Stimulated activated CD4-positive, alpha-beta T cell treated with anti-CD3 and anti-CD28 coated beads, TNF-alpha, amount 100 ng/mL, for 4 hours (primary cell): ENCODE results near the gene PDE3A.
"Not testable (repeated sequence)": the region's sequence is repeated elsewhere in the genome, so short reads cannot be mapped to it uniquely, and the experiment has no call there.

ENCODE experiments used
- DNase-seq, 3 experiments: peaks; one replicate each; pipeline ENCODE4 v3.0.0-alpha.2; 2020; ENCODE audit warnings: low read depth in 3 of 3

The PDE3A gene

DNA sequence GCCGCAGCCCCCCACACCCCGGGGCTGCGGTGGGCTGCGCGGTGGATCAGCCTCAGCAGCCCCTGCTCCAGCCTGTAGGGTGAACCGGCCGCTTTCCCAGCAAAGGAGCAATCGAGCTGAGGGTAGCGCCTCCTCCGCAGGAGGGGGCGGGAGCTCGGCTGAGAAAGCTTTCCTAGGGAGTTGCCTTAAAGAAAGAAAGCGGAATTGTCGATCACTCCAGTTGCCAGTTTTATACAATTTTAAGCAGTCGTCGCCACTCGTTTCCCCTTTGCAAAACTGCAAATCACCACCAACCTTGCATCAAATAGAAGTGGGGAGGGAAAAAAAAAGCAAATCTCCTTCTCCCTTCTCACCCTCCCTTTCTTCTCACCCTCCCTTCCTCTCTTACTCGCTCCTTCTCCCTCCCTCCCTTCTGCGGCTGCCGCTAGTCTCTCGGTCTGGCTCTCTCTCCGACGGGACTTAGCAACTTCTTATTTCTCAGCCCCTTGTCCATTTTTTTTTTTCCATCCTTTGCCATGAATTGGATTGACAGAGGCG, at the start of gene PDE3A:
Gene PDE3A (plus strand): TSS at position 424 of the 537 bp plus-strand sequence. CDS start 748 bp downstream, outside the sequence.
- no peak for DNase-seq

DNA sequence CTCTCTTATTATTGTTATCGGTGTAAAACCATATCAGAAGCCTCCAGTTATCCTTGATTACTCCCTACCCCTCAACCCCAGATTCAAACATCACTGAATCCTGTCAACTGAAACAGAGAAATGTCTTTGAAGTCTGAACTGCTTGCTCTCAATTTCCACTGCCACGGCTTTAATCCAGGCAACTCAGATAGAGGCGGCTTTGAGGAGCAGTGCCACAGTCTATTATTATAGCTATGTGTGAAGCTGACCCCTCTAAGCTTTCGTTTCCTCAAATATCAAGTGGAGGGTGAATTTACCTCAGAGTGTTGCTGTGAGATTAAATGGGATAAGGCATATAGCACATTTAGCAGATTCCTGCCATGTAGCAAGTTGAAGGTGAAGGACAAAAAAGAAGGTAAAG, 49.0 kb upstream of the PDE3A start:
- no peak for DNase-seq

DNA sequence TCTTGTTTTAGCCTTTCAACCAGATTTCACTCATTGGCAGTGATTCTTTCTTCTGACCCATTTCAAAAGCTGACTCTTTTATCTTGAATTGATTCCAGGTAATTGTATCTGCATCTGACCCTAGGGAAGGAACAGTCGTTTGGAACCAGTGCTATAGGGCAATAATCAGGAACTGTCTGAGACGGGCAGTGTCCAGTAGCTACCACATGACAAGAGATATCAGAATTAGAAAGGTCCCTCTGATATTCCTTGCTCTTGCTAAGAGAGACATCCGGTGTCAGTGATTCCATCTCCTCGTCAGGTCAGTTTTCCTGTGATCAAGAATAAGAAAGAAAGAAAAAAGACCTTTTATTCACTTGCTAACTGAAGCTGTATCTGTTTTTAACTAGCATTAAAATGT, 47.8 kb upstream of the PDE3A start:
- no peak for DNase-seq

DNA sequence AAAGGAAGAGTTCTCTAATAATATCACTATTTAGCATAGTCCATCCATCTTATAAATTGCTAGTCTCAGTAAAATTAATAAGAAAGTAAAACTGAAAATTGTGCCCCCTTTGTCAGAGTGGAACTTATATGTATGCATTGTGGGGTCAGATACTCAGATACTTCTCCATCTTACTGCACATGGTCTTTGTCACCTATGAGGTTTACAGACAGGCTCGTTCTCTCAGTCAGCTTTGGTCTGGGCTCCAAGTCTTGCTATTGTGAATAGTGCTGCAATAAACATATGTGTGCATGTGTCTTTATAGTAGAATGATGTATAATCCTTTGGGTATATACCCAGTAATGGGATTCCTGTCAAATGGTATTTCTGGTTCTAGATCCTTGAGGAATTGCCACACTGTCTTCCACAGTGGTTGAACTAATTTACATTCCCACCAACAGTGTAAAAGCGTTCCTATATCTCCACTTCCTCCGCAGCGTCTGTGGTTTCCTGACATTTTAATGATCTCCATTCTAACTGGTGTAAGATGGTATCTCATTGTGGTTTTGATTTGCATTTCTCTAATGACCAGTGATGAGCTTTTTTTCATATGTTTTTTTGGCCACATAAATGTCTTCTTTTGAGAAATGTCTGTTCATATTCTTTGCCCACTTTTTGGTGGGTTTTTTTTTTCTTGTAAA, 37.4 kb upstream of the PDE3A start:
- not testable (repeated sequence) for DNase-seq

DNA sequence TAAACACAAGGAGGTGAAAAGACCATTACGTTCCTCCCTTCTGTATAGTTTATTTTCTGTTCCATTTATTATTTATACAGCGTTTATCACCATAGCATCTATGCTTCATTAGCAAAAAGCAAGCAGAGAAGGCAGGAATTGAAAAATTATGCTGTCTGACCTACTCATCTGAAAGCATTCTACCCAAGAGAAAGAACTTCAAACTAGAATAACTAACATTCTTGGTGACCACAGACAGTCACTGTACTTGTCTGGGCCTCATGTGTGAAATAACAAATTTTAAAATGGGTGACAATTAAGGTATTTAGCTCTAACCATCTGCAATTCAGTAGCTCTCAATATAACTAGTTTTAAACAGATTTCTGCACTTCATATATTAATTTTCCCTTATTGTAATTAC, 29.3 kb upstream of the PDE3A start:
- no peak for DNase-seq

DNA sequence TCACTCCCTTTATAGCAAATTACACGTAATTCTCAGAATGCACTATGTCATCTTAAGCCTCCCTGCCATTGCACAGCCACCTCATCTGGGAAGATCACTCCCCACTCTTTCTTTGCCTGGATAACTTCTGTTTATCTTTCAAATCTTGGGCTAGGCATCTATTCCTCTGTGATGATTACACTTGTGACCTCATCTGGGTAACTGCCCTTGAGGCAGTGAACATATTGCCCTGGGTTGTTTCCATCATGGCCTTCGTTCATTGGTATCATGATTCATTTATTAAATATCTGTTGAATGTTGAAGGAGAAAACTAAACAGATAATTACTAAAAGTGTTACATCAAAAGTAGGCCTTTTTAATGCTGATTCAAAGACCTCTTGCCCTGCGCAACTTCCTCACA, 26.2 kb upstream of the PDE3A start:
- no peak for DNase-seq

DNA sequence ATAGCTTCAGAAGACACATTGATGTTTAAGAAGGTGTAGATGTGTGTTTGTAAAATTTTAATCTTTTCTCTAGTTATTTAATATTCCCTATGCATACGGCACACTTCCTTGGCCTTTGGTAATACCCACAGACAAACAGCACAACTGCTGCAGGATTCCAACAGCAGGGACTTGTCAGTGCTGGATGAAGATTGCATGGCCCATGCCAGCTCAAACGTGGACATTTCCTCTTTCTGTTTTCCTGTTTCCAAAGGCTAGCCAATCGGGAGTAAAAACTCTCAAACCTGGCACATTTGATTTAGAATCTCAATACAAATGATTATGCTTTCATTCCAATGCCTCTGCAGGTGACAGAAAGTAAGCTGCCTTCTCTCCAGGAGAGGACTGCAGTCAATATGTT, 22.5 kb upstream of the PDE3A start:
- no peak for DNase-seq

DNA sequence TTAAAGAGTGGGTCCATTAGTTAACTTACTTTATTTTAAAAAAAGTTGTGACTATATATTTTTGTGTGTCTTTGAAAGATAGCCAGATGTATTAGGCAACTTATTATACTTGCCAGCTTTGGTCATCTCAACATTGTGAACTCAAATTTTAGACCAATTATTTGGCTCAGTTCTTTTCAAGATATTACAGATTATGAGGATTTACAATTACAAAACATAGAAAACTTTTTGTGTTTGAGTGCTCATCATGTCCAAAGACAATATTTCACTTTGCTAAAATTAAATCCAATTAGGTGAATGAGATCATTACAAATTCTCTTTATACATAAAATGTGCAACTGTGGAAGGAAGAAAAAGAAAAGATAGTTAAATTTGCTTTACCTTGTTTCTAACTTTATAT, 18.3 kb upstream of the PDE3A start:
- DNase-seq: no peak

DNA sequence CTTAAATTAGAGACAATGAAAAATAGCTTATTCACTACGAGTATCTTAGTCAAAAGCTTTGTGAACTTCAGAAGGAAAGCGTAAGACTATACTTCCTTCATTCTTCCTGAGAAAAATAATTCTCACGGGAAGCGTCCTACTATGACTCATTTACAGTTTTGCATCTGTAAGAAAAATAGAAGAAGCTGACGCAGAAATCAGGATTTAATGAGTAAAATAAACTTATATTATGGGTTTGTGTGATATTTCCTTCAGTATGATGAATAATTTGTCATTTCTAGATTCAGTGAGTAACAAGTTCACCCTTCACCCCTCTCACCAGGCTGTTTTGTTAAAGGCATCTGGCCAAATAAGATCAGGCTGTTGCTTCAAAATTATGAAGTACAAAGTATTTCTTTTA, 17.8 kb upstream of the PDE3A start:
- no peak for DNase-seq

DNA sequence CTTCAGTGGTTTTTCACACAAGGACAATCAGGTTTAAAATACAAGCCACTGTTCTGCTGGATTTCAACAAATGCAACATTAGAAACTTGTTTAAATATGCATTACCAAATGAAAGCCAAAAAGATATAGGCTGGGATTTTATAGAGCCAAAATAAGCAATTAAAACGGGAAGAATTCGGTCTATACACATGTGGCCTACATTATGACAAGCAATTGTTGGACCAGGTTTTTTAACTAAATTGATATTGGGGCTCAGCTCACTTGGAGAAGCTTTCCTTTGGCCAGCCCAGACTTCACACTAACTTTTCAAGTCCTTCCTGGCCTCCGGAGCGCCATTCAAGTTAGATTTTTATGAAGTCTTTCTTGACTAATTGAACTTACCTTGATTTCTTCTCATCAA, 16.9 kb upstream of the PDE3A start:
- DNase-seq: no peak

DNA sequence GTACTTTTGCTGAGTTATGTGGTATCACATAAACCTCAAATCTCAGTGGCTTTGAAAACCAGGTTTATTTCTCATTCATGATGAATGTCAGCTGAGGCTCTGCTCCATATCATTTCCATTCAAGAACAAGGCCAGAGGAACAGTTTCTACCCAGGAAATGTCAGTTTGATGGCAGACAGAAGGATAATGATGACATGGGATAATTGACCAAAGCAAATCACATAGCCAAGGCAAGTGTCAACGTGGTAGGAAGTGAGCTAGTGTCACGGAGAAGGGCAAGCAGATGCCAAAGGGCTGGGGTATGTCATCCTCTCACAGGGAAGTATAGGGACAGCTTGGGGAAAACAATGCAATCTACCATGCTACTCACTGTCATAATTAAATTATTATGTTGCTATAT, 12.3 kb upstream of the PDE3A start:
- DNase-seq: no peak

DNA sequence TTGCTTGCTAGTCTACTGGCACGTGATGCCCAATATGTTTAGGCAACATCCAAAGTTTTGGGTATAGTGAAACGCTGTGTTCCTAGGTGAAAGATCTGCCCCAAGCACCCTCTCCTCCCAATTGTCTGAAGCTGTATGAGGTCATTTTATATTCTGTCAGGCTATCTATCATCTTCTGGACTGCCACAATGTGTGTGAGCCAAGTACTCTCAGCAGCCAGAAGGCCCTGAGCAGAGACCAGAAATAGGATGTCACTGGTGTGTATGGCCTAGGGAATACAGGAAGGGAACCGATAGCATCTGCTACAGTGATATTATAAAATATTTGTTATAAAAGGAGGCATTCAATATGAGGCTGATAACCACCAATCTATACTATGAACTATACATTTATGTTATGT, 7.9 kb upstream of the PDE3A start:
- no peak for DNase-seq

DNA sequence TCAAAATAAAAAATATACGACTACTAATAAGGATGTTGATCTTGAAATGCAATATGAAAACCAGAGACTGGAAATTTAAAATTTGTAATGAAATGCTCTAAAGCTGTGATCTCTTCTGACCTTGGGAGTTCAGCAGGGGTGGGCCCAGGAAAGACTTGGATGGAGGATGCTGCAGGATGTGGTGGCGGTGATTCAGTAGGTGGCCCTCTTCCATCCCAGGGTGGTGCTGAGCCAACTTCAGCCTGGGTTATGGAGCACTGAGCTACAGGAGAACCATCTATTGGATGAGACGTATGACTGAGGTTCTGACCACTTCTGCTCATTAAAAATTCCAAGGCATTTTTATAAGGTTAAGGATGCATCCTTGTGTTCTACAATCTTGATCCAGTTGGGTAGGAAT, 6.9 kb upstream of the PDE3A start:
- DNase-seq: no peak

DNA sequence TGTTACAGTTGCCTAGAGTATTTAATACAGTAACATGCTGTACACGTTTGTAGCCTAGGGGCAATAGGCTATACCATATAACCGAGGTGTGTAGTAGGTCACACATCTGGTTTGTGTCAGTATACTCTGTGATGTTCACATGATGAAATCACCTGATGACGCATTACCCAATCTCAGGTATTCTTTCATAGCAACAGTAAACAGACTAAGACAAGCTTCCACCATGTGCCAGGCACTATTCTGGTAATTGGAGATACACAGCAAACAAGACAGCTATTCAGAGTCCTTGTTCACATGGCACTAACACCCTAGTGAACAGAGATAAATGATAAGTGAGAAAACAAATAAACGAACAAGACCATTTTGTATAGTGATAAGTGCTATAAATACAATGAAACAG, 3.8 kb upstream of the PDE3A start:
- no peak for DNase-seq

DNA sequence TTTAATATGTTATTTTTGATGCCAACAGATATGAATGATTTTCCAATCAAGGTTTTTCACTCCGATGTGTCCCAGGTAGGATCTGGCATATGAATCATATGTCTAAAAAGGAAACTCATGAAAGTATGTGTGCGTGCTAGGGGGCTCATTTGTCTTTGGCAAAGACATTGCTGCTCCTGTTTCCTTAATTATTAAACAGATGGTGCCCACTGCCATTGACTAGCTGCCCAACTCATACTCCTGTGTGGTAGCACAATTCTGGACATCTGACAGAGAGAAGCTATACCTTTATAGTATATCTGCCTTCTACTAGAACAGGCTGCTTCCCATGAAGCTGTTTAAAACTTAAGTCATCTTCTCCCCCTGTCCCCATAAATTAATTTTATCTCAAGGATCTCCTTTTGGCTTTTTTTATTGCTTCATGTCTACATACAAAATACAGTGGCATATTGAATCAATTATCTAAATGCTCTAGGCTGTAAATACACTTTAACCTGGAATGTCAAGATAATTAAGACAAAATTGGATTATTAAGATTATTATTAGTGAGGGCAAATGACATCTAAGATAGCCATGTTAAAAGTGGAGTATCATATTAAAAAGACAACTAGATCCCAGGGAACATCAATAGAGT, 1.4 kb upstream of the PDE3A start:
- DNase-seq: no peak

DNA sequence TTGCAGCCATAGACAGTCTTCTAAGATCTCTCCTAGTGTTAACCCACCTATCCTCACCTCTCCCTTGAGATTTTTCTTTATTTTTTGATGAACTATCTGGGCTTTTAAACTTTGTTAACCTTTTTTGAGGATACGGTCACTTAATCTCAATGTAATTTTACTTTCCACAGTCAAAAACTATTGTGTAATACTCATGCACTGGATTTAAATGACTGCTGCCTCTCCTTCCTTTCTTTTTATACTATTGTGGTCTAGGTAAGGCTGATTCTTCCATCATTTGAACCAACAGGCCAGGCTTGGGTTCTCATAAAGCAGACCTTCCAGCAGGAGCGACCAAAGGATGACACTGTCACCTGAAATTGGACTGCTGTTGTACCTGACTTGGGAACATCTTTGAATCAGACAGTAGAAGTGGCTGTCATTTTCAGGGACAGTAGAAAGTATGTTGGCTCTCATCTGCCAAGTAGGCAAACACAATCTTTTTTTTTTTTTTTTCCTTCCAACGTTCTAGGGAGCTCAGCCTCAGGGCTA, 689 bp upstream of the PDE3A start:
- no peak for DNase-seq

DNA sequence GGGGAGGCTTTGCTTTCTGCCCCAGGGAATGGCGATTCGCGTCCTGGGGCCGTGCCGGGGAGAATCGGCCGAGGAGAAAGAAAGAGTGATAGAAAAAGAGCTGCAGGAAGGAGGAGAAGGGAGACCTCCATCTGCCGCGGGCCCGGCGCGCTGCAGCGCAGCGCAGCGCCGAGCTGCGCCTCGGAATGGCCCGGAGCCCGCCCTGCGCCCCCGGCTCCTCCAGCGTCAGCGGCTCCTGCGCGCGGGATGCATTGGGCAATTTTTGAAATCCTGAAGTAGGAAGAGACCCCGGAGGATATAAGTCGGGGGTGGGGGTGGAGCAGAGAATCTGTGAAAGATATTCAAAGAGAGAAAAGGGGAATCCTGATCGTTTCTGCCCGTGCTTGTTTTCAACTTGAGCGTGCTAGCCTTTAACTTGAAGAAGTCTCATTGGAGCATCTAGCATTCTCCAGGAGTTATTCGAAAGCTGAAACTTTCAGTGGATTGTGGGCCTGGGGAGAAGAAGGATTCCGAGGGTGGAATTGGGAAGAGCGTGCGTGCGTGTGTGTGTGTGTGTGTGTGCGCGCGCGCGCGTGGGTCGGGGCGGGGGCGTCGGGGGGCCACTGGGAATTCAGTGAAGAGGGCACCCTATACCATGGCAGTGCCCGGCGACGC, 441 bp downstream of the PDE3A start:
- DNase-seq: no peak

DNA sequence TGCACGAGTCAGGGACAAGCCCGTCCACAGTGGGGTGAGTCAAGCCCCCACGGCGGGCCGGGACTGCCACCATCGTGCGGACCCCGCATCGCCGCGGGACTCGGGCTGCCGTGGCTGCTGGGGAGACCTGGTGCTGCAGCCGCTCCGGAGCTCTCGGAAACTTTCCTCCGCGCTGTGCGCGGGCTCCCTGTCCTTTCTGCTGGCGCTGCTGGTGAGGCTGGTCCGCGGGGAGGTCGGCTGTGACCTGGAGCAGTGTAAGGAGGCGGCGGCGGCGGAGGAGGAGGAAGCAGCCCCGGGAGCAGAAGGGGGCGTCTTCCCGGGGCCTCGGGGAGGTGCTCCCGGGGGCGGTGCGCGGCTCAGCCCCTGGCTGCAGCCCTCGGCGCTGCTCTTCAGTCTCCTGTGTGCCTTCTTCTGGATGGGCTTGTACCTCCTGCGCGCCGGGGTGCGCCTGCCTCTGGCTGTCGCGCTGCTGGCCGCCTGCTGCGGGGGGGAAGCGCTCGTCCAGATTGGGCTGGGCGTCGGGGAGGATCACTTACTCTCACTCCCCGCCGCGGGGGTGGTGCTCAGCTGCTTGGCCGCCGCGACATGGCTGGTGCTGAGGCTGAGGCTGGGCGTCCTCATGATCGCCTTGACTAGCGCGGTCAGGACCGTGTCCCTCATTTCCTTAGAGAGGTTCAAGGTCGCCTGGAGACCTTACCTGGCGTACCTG, 1.1 kb downstream of the PDE3A start:
- DNase-seq: no peak

DNA sequence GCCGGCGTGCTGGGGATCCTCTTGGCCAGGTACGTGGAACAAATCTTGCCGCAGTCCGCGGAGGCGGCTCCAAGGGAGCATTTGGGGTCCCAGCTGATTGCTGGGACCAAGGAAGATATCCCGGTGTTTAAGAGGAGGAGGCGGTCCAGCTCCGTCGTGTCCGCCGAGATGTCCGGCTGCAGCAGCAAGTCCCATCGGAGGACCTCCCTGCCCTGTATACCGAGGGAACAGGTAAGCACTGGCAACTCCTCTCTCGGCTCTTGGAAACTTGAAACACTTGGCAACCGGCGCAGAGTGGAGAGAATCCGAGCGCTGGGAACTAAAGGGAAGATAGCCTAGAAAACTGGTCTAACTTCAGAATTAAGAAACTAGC, 1.7 kb downstream of the PDE3A start:
- DNase-seq: no peak

DNA sequence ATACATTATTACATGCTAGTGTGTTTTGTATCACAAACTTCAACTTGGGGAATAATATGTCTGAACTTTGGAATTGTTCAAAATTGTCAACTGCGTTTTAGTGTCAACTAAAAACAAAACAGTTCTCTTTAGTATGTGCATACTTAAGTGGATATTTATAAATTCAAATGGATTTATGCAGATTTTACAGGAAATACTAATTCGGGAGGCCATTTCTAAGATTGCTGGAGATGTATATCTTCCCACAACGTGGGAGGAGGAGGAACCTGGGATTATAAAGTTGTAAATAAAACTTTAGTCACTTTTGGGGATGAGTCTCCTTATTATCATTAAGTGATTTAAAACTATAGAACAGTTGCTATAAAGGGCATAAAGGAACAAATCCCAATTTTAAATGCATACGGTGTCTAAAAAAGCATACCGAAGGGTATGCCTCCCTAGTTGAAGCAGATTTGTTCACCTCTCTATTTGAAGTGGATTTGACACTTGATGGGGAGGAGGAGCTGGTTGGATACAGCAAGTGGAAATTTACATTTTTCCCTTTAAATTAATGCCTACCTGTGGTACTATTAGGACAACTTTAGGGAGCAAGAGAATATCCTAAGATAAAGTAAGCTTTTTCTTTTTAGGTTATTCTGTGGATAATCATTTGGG, 2.7 kb downstream of the PDE3A start:
- DNase-seq: no peak

DNA sequence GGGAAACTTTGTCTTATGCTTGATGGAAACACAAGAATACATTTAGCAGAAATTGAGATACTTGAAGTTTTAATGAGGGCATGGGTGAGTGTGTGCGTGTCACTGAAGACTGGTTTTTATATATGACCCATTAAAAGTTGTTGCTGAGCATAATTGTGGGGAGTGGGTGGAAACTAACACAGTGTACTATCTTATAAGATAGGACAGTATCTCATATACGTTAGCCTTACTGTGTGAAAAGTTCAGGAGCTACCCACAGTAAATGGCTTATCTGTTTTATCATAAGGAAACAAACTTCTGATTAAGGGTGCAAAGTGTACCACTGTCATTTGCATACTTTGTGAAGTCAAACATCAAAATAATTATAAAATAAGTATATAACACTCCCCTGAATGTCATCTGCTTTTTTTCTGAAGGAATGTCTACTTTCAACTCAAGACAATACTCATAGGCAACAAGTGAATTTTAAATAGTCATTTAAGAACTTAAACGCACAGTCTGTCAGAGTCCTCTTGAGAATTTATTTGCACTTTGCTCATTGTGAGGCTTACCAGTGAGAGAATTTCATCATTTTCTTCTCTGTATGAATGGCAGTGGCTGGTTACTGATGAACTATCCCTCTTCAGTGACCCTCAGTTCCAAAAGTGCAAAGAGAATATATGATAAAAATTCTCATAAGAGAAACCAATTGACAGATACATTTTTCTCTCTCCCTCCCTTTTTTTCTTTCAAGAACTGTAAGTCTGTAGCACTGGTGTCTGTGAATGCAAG, 4.2 kb downstream of the PDE3A start:
- no peak for DNase-seq
